Fibroblast of lung (primary cell): ENCODE measurements around the gene ITPRID1.

Source experiments
- EZH2 ChIP-seq: IDR thresholded peaks from 2 replicates; pipeline ENCODE4 v1.5.1; 2012; ENCODE audit warnings: low read length, control low read depth, mild to moderate bottlenecking; ENCODE audit errors: missing control alignments
- TF ChIP-seq, protein P1 (sequence below), 2 donors: IDR thresholded peaks in 1 of 2; conservative IDR thresholded peaks in 1 of 2; 1 replicate in 1 of 2; 2 replicates in 1 of 2; pipeline ENCODE4 v1.5.1; 2011 to 2012; ENCODE audit warnings: low read length in 2 of 2, control low read depth in 1 of 2, inconsistent platforms in 1 of 2, low read depth in 1 of 2, mild to moderate bottlenecking in 1 of 2

- TF ChIP-seq, protein P1, sequence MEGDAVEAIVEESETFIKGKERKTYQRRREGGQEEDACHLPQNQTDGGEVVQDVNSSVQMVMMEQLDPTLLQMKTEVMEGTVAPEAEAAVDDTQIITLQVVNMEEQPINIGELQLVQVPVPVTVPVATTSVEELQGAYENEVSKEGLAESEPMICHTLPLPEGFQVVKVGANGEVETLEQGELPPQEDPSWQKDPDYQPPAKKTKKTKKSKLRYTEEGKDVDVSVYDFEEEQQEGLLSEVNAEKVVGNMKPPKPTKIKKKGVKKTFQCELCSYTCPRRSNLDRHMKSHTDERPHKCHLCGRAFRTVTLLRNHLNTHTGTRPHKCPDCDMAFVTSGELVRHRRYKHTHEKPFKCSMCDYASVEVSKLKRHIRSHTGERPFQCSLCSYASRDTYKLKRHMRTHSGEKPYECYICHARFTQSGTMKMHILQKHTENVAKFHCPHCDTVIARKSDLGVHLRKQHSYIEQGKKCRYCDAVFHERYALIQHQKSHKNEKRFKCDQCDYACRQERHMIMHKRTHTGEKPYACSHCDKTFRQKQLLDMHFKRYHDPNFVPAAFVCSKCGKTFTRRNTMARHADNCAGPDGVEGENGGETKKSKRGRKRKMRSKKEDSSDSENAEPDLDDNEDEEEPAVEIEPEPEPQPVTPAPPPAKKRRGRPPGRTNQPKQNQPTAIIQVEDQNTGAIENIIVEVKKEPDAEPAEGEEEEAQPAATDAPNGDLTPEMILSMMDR (conservative IDR thresholded peaks at IDR 0.05 in 1 of 2, IDR thresholded peaks at IDR 0.05 in 1 of 2; ENCODE audit: low read depth in 1 of 2, low read length in 2 of 2), result no peak
- no peak for TF ChIP-seq EZH2
Observed at GRCh38 chr7:31476941-31477677, 36.8 kb upstream of the ITPRID1 start.
